Endodermal cell (in vitro differentiated cells): ENCODE data around the gene MRS2. TPM values are rescaled to one million over a fixed set of nuclear protein-coding genes. Genes with fewer than 3 reads are reported as not detected.

Experiments
- DNase-seq: peaks from one replicate; pipeline ENCODE4 v3.0.0-alpha.2; 2017
- H3K27ac ChIP-seq: 2 replicates; pipeline ENCODE4 v1.5.1; 2013; ENCODE audit warnings: mild to moderate bottlenecking, low read depth, low read length, moderate library complexity
- H3K27me3 ChIP-seq: 2 replicates; pipeline ENCODE4 v1.6.1; 2013; ENCODE audit warnings: mild to moderate bottlenecking, low read length, moderate library complexity; ENCODE audit not compliant: insufficient read depth, control insufficient read depth, poor library complexity, severe bottlenecking
- H3K36me3 ChIP-seq: 2 replicates; pipeline ENCODE4 v1.7.0; 2013; ENCODE audit warnings: mild to moderate bottlenecking, low read length, moderate library complexity; ENCODE audit not compliant: control insufficient read depth, insufficient read depth
- H3K4me1 ChIP-seq: one replicate; pipeline ENCODE4 v1.7.0; 2013; ENCODE audit warnings: low read length; ENCODE audit not compliant: control insufficient read depth, insufficient read depth
- H3K4me3 ChIP-seq: 2 replicates; pipeline ENCODE4 v1.5.1; 2013; ENCODE audit warnings: mild to moderate bottlenecking, low read length, moderate library complexity
- H3K9ac ChIP-seq: 2 replicates; pipeline ENCODE4 v1.6.1; 2013; ENCODE audit warnings: mild to moderate bottlenecking, low read length, moderate library complexity; ENCODE audit not compliant: poor library complexity, severe bottlenecking; ENCODE audit errors: extremely low read depth
- H3K9me3 ChIP-seq: 2 replicates; pipeline ENCODE4 v1.6.1; 2013; ENCODE audit warnings: mild to moderate bottlenecking, low read length, moderate library complexity; ENCODE audit not compliant: control insufficient read depth
- H3K27ac Mint-ChIP-seq: 2 replicates; pipeline ENCODE4 v1.8.0; 2020; ENCODE audit warnings: mixed read lengths
- H3K27me3 Mint-ChIP-seq: 2 replicates; pipeline ENCODE4 v1.8.0; 2021; ENCODE audit warnings: mild to moderate bottlenecking, mixed read lengths; ENCODE audit not compliant: insufficient read depth
- H3K36me3 Mint-ChIP-seq: 2 replicates; pipeline ENCODE4 v1.8.0; 2020; ENCODE audit warnings: low read depth, mixed read lengths
- H3K4me1 Mint-ChIP-seq: 2 replicates; pipeline ENCODE4 v1.8.0; 2020; ENCODE audit warnings: mixed read lengths
- H3K4me3 Mint-ChIP-seq: 2 replicates; pipeline ENCODE4 v1.8.0; 2020; ENCODE audit warnings: mild to moderate bottlenecking, moderate library complexity, mixed read lengths
- H3K9me3 Mint-ChIP-seq: 2 replicates; pipeline ENCODE4 v1.8.0; 2020; ENCODE audit warnings: mild to moderate bottlenecking, mixed read lengths
- WGBS, 2 experiments: methylation state at CpG; one replicate each; pipeline versions ENCODE4 v1.1.5 to v1.1.7; 2013; ENCODE audit warnings: missing lambda C conversion rate in 2 of 2, mixed read lengths in 1 of 2; ENCODE audit not compliant: insufficient coverage in 1 of 2, insufficient read length in 1 of 2; 5-methylcytosine and 5-hydroxymethylcytosine counted together
- total RNA-seq, 2 donors: library from RNA; stranded (reverse); fragmentation: NEBNext Ultra II Directional in 1 of 2; extraction: Animal tissue kit (Norgen Biotek cat#: 25700) in 1 of 2; gene quantifications; 2 replicates in 1 of 2; 3 replicates in 1 of 2; pipeline ENCODE4 v1.2.1, GENCODE V29; 2021
- TF ChIP-seq, protein P1 (sequence below): fragments of 200-600 bp; sonication (generic); conservative IDR thresholded peaks from 2 replicates; pipeline ENCODE4 v1.5.0; 2021; ENCODE audit warnings: antibody characterized with exemption, mild to moderate bottlenecking

The MRS2 gene
- total RNA-seq, 2 donors from 2014 or later = 45.4 to 51.8 TPM

DNA sequence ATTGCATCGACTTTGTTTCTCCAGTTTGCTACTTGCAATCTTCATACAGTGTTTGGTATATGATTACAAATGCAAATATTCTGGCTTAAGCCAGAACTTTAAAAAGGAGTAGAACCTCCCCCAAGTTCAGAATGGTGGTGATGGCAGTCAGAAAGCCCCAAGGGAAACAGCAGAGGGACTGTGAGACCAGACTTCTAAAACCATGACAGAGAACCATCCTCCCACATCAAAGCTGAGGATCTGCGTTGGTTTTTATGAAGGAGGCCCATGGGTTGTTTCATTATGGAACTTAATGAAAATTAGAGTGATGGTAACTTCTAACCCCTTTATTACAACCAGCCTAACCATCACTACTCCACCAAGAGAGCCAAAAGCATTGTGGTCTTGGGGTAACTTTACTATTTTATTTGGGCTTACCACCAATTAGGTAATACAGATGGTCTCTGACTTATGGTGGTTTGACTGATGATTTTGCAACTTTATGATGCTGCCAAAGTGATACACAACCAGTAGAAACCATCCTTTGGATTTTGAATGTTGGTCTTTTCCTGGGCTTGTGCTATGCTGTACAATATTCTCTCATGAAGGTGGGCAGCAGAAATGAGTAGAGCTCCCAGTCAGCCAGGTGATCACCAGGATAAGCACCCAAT, 10.9 kb upstream of the MRS2 start:
- Histone ChIP-seq H3K36me3 (no peaks in the 10 kb centered on the region), H3K27me3 (no peaks in the 10 kb centered on the region), H3K9ac (no peak overlapping the region), H3K4me3 (no peak overlapping the region), H3K27ac (no peak overlapping the region), H3K9me3 (peaks cover 19% of the 10 kb centered on the region), H3K4me1 (no peaks in the 10 kb centered on the region)
- no peak overlapping the region for H3K27ac Mint-ChIP-seq
- H3K4me1 Mint-ChIP-seq = peaks cover 13% of the 10 kb centered on the region
- WGBS, 2 experiments = 96% methylated on average over 2 of the region's 2 CpGs; no CpG with 5 or more reads in 1 of the 2 experiments
- H3K9me3 Mint-ChIP-seq = peaks cover 14% of the 10 kb centered on the region
- no peaks in the 10 kb centered on the region for H3K27me3 Mint-ChIP-seq
- no peak overlapping the region for H3K4me3 Mint-ChIP-seq
- H3K36me3 Mint-ChIP-seq = peaks cover 9% of the 10 kb centered on the region
- TF ChIP-seq, protein P1, sequence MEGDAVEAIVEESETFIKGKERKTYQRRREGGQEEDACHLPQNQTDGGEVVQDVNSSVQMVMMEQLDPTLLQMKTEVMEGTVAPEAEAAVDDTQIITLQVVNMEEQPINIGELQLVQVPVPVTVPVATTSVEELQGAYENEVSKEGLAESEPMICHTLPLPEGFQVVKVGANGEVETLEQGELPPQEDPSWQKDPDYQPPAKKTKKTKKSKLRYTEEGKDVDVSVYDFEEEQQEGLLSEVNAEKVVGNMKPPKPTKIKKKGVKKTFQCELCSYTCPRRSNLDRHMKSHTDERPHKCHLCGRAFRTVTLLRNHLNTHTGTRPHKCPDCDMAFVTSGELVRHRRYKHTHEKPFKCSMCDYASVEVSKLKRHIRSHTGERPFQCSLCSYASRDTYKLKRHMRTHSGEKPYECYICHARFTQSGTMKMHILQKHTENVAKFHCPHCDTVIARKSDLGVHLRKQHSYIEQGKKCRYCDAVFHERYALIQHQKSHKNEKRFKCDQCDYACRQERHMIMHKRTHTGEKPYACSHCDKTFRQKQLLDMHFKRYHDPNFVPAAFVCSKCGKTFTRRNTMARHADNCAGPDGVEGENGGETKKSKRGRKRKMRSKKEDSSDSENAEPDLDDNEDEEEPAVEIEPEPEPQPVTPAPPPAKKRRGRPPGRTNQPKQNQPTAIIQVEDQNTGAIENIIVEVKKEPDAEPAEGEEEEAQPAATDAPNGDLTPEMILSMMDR = no peak
- DNase-seq = no peak

DNA sequence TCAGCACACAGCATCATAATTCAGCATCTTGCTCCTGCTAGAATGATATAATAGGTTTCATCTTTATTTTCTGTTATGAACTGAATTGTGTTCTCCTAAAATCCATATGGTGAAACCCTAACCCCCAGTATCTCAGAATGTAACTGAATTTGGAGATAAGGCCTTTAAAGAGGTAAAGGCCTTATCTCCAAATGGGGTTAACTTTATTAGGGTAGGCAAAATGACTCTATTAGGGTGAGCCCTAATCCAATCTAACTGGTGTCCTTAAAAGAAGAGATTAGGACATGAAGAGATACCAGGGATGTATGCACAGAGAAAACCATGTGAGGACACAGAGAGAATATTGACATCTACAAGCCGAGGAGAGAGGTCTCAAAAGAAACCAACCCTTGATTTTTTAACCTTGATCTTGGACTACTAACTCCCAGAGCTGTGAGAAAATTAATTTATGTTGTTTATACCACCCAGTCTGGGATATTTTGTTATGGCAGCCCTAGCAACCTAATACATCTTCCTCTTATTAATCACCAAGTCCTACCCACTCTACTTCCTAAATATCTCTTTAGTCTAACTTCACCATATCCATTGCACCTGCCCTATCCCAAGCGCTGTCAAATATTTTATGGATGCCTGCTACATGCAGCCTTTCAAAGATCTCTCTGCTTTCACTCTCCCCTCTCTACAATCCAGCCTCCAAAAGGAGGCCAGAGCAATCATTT, 8.5 kb upstream of the MRS2 start:
- Histone ChIP-seq H3K36me3 (no peaks in the 10 kb centered on the region), H3K9me3 (peaks cover 37% of the 10 kb centered on the region), H3K9ac (no peak overlapping the region), H3K27ac (no peak overlapping the region), H3K27me3 (no peaks in the 10 kb centered on the region), H3K4me1 (no peaks in the 10 kb centered on the region), H3K4me3 (no peak overlapping the region)
- H3K27me3 Mint-ChIP-seq = no peaks in the 10 kb centered on the region
- no peak overlapping the region for H3K4me3 Mint-ChIP-seq
- no peak overlapping the region for H3K27ac Mint-ChIP-seq
- peaks cover 21% of the 10 kb centered on the region for H3K4me1 Mint-ChIP-seq
- DNase-seq = no peak
- H3K36me3 Mint-ChIP-seq = peaks cover 22% of the 10 kb centered on the region
- H3K9me3 Mint-ChIP-seq = peaks cover 33% of the 10 kb centered on the region
- TF ChIP-seq, protein P1 = no peak
- 86 to 100% methylated on average over 1 to 2 of the region's 2 CpGs for WGBS, 2 experiments

DNA sequence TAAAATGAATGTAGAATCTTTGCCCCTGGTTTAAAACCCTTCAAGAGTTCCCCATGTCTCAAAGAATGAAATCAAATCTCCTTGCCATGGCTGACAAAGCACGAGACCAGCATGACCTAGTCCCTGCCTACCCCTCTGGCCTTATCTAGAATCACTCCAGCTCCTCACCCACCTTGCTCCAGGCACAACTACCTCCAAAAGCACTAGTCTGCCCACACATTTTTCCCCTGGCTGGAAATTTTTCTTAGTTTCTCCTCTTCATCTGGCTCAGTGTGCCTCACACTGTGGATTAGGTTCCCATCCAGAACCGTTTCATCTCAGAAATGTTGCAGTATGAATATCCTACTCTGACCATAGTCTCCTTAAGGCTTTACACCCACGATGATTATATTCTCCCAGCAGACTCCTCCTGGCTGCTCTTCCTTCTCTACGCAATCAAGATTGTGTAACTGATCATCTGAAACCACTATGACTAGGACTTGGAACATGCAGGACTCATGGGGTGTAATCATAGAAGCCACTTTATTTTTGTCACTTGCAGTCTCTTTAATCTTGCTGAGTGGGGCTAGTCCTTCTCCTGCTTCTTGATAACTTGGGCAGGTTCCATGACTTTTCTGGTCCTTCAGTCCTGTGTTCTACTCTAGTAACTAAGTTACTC, 7.8 kb upstream of the MRS2 start:
- no peak overlapping the region for H3K9ac ChIP-seq
- peaks cover 25% of the 10 kb centered on the region for H3K36me3 Mint-ChIP-seq
- peaks cover 37% of the 10 kb centered on the region for H3K9me3 ChIP-seq
- H3K4me1 Mint-ChIP-seq = peaks cover 28% of the 10 kb centered on the region
- H3K9me3 Mint-ChIP-seq = peaks cover 37% of the 10 kb centered on the region
- no peaks in the 10 kb centered on the region for H3K4me1 ChIP-seq
- H3K4me3 ChIP-seq = peak overlapping the region; percentile 39
- no peak overlapping the region for H3K4me3 Mint-ChIP-seq
- no peaks in the 10 kb centered on the region for H3K36me3 ChIP-seq
- H3K27me3 ChIP-seq = no peaks in the 10 kb centered on the region
- no peaks in the 10 kb centered on the region for H3K27me3 Mint-ChIP-seq
- TF ChIP-seq, protein P1 = no peak
- no peak overlapping the region for H3K27ac ChIP-seq
- no peak overlapping the region for H3K27ac Mint-ChIP-seq
- no peak for DNase-seq
- WGBS, 2 experiments = 92 to 95% methylated on average over 3 to 4 of the region's 4 CpGs
